ENCODE data around the gene CFAP77. TPM values are rescaled to one million over a fixed set of nuclear protein-coding genes. Genes with fewer than 3 reads are reported as not detected.
A peak's percentile ranks its signal among the peaks of the same experiment; 100 is the strongest.

The CFAP77 gene
- total and polyA plus RNA-seq, 4 donors: 4.9 to 12.8 (median 6.2) TPM

DNA sequence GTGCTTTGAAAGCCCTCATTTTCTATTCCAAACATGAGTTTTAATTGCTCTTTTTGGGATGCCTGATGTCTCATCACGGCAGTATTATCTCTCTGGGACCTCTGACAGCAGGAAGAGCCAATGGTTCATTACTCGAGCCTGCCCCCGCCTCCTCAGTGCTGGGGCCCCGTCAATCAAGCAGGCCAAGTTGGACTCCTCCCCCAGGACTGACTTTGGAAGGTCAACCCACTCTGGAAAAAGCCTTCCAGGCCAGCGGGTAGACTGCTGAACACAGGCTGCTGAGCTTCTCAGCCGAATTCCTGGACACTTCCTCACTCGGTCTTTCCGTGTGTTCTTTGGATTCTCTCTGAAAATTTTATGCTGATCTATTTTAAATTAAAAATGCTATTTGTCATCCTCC, 162.9 kb downstream of the CFAP77 start:
- no peak overlapping the region for H3K9ac ChIP-seq (ENCODE audit: insufficient read depth in 1 of 2, low read length in 2 of 2)
- peaks cover 0 to 36% (median 20%) of the 10 kb centered on the region in 3 donors for H3K27me3 ChIP-seq (ENCODE audit: control insufficient read depth in 3 of 3, insufficient read depth in 3 of 3, low read length in 2 of 3)

DNA sequence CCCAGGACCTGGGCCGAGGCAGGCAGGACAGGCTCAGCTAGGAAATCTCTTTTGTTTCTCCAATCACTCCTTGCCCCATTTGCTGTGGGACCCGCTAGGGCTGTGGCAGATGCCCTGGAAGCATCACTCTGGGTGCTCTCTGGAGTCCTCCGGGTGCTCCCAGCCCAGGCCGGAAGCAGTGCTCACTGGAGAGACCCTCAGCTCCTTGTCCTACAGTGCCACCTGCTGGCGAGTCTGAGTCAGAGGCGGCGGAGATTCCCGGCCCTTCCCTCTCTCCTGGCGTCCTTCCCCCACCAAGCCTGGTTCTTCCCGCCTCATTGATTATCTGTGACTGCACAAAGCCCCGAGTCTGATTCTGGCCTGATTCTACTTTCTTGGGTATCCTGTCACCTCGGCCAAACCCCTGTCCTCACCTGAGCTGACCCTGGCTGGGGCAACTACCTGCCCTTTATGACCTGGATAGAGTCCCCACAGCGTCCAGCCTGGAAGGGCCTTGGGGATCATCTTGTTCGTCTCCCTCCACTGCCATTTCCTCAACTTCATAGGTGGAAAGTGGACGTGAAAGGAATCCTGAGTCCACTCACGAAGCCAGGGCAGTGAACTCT, 165.1 kb downstream of the CFAP77 start:
- DNase-seq (peak; percentile 78 to 84 (median 82)), ATAC-seq (ENCODE audit: insufficient read depth, low FRiP score) (peak; percentile 53)
- TF ChIP-seq, protein P1, sequence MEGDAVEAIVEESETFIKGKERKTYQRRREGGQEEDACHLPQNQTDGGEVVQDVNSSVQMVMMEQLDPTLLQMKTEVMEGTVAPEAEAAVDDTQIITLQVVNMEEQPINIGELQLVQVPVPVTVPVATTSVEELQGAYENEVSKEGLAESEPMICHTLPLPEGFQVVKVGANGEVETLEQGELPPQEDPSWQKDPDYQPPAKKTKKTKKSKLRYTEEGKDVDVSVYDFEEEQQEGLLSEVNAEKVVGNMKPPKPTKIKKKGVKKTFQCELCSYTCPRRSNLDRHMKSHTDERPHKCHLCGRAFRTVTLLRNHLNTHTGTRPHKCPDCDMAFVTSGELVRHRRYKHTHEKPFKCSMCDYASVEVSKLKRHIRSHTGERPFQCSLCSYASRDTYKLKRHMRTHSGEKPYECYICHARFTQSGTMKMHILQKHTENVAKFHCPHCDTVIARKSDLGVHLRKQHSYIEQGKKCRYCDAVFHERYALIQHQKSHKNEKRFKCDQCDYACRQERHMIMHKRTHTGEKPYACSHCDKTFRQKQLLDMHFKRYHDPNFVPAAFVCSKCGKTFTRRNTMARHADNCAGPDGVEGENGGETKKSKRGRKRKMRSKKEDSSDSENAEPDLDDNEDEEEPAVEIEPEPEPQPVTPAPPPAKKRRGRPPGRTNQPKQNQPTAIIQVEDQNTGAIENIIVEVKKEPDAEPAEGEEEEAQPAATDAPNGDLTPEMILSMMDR (IDR thresholded peaks at IDR 0.05; ENCODE audit: control extremely low read depth, extremely low read depth): peak; percentile 49
- no peaks in the 10 kb centered on the region for H3K36me3 ChIP-seq (ENCODE audit: control insufficient read depth in 4 of 4, insufficient read depth in 4 of 4, low read length in 4 of 4)
- H3K27me3 ChIP-seq (ENCODE audit: control insufficient read depth in 3 of 3, insufficient read depth in 3 of 3, low read length in 2 of 3): peaks cover 10 to 58% (median 41%) of the 10 kb centered on the region in 3 donors
- no peak overlapping the region for H3K9ac ChIP-seq (ENCODE audit: insufficient read depth in 1 of 2, low read length in 2 of 2)
- WGBS, 2 donors: 11 to 12% methylated on average over 16 of the region's 16 CpGs
- peaks cover 0 to 2% (median 0%) of the 10 kb centered on the region in 4 donors for H3K9me3 ChIP-seq (ENCODE audit: control insufficient read depth in 4 of 4, insufficient read depth in 3 of 4, low read length in 3 of 4)
- peaks cover 0 to 3% (median 0%) of the 10 kb centered on the region in 5 donors for H3K4me1 ChIP-seq (ENCODE audit: control insufficient read depth in 5 of 5, insufficient read depth in 5 of 5, low read length in 5 of 5)
- H3K27ac ChIP-seq (ENCODE audit: low read depth in 1 of 2, low read length in 1 of 2): no peak overlapping the region
- no peak overlapping the region for H3K4me3 ChIP-seq

More for the DNA sequence above, 162.9 kb downstream of the CFAP77 start:
- TF ChIP-seq, protein P1 (IDR thresholded peaks at IDR 0.05; ENCODE audit: control extremely low read depth, extremely low read depth): no peak
- no peak for DNase-seq
- peaks cover 0 to 3% (median 0%) of the 10 kb centered on the region in 5 donors for H3K4me1 ChIP-seq (ENCODE audit: control insufficient read depth in 5 of 5, insufficient read depth in 5 of 5, low read length in 5 of 5)
- ATAC-seq (ENCODE audit: insufficient read depth, low FRiP score): no peak
- H3K36me3 ChIP-seq (ENCODE audit: control insufficient read depth in 4 of 4, insufficient read depth in 4 of 4, low read length in 4 of 4): no peaks in the 10 kb centered on the region
- no peak overlapping the region for H3K27ac ChIP-seq (ENCODE audit: low read depth in 1 of 2, low read length in 1 of 2)
- 36 to 40% methylated on average over 8 of the region's 8 CpGs for WGBS, 2 donors
- H3K4me3 ChIP-seq: no peak overlapping the region
- H3K9me3 ChIP-seq (ENCODE audit: control insufficient read depth in 4 of 4, insufficient read depth in 3 of 4, low read length in 3 of 4): peaks cover 0 to 2% (median 0%) of the 10 kb centered on the region in 4 donors

DNA sequence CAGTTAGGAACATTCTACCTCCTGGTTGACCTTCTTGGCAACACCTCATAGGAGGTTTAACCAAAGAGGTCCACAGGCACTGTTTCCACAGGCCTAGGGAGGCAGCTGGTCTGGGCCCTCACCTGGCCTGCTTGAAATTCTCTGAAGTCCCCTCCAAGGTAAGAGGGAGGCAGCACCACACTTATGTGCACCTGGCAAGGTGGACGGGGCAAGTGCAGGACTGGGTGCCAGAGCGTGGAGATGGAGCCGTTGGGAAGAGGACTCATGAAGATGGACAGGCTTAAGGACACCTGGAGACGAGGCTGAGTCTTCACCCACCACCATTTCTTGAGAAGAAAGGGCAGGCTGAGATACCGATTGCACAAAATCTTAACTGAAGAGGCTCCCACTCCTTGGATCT, 165.8 kb downstream of the CFAP77 start:
- ATAC-seq (ENCODE audit: insufficient read depth, low FRiP score) (no peak), DNase-seq (no peak)
- Histone ChIP-seq H3K27ac (ENCODE audit: low read depth in 1 of 2, low read length in 1 of 2) (no peak overlapping the region), H3K9ac (ENCODE audit: insufficient read depth in 1 of 2, low read length in 2 of 2) (no peak overlapping the region), H3K4me1 (ENCODE audit: control insufficient read depth in 5 of 5, insufficient read depth in 5 of 5, low read length in 5 of 5) (peaks cover 0 to 3% (median 0%) of the 10 kb centered on the region in 5 donors), H3K36me3 (ENCODE audit: control insufficient read depth in 4 of 4, insufficient read depth in 4 of 4, low read length in 4 of 4) (no peaks in the 10 kb centered on the region), H3K4me3 (no peak overlapping the region), H3K27me3 (ENCODE audit: control insufficient read depth in 3 of 3, insufficient read depth in 3 of 3, low read length in 2 of 3) (peaks cover 17 to 63% (median 41%) of the 10 kb centered on the region in 3 donors), H3K9me3 (ENCODE audit: control insufficient read depth in 4 of 4, insufficient read depth in 3 of 4, low read length in 3 of 4) (peaks cover 0 to 2% (median 0%) of the 10 kb centered on the region in 4 donors)
- 77 to 83% methylated on average over 5 of the region's 5 CpGs for WGBS, 2 donors
- TF ChIP-seq, protein P1 (IDR thresholded peaks at IDR 0.05; ENCODE audit: control extremely low read depth, extremely low read depth): no peak

Measured in lung (tissue), 12 donors.